ENCODE measurements around the gene EPGN.

The EPGN gene

DNA sequence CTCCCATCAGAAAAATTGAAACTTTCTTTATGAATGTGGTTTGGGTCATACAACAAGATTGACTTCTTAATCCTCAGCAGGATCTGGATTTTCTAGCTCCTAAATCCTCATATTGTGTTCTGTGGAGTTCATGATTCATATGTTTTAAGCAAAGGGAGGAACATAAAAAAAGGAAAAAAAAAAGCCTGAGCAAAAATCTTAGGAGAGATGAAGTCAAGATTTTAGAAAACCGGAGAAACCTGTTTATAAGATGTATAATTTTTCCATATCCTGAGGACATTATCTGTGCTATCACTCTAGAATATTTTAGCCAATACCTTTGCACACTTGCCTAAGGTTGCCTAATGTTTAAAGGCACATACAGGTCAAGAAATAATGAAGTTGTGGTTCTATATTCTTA, 49.7 kb downstream of the EPGN start:
- no peak for DNase-seq (ENCODE audit: low spot score)
- TF ChIP-seq, protein P1, sequence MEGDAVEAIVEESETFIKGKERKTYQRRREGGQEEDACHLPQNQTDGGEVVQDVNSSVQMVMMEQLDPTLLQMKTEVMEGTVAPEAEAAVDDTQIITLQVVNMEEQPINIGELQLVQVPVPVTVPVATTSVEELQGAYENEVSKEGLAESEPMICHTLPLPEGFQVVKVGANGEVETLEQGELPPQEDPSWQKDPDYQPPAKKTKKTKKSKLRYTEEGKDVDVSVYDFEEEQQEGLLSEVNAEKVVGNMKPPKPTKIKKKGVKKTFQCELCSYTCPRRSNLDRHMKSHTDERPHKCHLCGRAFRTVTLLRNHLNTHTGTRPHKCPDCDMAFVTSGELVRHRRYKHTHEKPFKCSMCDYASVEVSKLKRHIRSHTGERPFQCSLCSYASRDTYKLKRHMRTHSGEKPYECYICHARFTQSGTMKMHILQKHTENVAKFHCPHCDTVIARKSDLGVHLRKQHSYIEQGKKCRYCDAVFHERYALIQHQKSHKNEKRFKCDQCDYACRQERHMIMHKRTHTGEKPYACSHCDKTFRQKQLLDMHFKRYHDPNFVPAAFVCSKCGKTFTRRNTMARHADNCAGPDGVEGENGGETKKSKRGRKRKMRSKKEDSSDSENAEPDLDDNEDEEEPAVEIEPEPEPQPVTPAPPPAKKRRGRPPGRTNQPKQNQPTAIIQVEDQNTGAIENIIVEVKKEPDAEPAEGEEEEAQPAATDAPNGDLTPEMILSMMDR (IDR thresholded peaks at IDR 0.05; ENCODE audit: borderline replicate concordance, control extremely low read depth, extremely low read depth, insufficient read depth, missing control alignments), result no peak
- in situ Hi-C loops (cut with MboI; ENCODE audit: low sequenced_read_pairs, unreplicated experiment), result no loop called here

DNA sequence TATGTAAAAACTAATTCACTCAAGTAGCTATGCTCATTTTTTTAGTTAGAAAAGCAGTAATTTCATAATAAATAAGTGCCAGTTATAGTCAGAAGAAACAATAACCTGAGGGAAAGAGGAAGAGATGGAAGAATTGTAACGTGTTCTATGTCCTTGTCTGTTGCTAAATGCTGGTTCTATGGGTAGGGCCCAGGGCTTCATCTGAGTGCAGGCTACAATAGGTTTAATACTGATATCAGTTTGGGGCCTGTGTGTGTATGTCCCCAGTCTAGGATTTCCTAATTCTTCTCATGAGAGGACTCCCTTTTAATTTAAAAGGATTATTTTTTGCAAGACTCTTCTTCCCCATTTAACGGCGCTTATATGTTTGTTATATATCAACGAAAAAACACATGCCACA, 53.4 kb downstream of the EPGN start:
- DNase-seq (ENCODE audit: low spot score), result no peak
- TF ChIP-seq, protein P1 (IDR thresholded peaks at IDR 0.05; ENCODE audit: borderline replicate concordance, control extremely low read depth, extremely low read depth, insufficient read depth, missing control alignments), result no peak
- in situ Hi-C loops (cut with MboI; ENCODE audit: low sequenced_read_pairs, unreplicated experiment), result no loop called here

DNA sequence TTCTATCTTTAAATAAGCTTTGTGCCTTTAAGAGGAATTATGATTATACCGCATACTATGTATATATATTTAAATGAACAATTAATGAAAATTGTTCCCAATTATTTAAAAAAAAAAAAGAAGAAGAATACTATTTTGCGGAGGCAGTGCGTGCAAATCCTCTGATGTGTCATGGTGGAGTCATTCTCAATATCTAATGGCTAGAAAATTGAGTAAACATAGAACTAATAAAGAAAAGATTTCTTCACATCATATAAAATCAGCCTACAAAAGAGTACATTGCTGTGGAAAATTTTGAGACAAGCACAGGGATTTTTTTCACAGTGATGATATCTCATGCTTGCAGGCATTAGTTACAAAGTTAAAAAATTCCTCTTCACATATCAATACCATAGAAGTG, 54.1 kb downstream of the EPGN start:
- in situ Hi-C loops (cut with MboI; ENCODE audit: low sequenced_read_pairs, unreplicated experiment), result no loop called here

DNA sequence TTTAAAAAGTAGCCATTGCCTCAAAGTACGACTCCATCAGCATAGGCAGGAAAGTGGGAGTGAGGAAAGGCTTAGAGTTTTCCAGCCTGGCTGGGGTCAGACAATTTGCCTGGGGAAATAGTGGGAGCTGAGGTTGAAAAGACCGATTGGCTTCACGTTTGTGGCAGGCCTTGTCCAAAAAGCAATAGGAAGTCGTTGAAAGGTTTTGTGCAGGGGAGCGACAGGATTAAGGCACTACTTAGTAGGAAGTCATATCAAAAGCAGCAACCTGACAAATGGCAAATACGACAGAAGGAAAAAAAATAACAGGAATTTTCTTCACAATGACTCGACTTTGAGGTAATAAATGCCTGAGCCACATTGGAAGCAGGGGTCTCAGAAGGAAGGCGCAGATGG, 56.0 kb downstream of the EPGN start:
- no peak for DNase-seq (ENCODE audit: low spot score)
- in situ Hi-C loops (cut with MboI; ENCODE audit: low sequenced_read_pairs, unreplicated experiment), result no loop called here
- TF ChIP-seq, protein P1 (IDR thresholded peaks at IDR 0.05; ENCODE audit: borderline replicate concordance, control extremely low read depth, extremely low read depth, insufficient read depth, missing control alignments), result no peak

More for the DNA sequence above, 54.1 kb downstream of the EPGN start:
- no peak for DNase-seq (ENCODE audit: low spot score)
- TF ChIP-seq, protein P1 (IDR thresholded peaks at IDR 0.05; ENCODE audit: borderline replicate concordance, control extremely low read depth, extremely low read depth, insufficient read depth, missing control alignments), result no peak

DNA sequence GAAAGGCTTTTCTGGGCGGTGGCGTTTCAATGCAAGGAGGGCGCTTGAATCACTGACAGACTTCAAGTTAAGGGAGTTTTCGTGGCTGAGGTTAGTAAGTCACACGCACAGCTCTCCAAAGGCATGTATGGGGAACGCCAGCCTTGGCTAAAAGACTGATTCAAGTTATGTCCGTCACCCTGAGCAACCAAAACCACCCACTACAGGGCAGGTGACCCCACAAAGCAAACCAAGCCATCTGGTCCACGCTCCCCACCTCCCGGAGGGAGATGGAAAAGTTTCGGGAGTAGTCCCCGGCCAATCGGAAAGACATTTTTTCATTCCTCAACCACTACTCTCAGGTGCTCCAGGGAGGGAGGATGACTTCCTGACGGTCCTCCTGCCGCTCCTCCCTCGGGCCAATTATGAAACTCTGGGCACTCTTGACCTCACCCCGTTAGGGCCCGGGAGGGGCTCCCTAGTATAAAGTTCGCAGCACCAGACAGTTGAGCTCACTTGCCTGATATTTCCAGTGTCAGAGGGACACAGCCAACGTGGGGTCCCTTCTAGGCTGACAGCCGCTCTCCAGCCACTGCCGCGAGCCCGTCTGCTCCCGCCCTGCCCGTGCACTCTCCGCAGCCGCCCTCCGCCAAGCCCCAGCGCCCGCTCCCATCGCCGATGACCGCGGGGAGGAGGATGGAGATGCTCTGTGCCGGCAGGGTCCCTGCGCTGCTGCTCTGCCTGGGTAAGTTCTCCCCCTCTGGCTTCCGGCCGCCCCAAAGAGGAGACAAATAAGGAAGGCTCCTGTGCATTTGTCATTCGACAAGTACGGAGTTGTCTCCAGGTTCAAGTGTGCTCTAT, 56.6 kb downstream of the EPGN start, which contains the start of gene EREG:
Gene EREG, plus strand, starts transcription at position 494 of the 840 bp plus-strand sequence. Its CDS starts 164 bp downstream, at position 658.
- in situ Hi-C loops (cut with MboI; ENCODE audit: low sequenced_read_pairs, unreplicated experiment), result no loop called here
- DNase-seq (ENCODE audit: low spot score), result peak; percentile 40
- TF ChIP-seq, protein P1 (IDR thresholded peaks at IDR 0.05; ENCODE audit: borderline replicate concordance, control extremely low read depth, extremely low read depth, insufficient read depth, missing control alignments), result no peak

DNA sequence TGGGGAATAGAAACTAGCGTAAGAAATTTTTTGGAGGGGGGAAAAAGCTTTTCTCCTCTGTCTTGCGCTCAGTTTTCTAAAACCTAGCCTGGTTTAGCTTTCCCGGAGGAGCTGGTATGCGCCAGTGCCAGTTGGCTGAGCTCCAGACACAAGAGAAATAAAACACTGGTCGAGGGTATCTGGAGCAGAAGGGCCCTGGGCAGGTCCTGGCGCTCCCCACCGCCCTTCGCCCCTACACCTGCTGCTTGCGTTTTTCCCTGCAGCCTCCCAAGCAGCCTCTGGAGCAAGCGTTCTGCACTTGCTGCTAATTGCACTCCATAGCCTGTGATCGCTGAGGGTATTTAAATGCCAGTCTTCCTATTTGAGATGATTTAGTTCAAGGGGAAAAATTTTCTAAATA, 57.5 kb downstream of the EPGN start:
- in situ Hi-C loops (cut with MboI; ENCODE audit: low sequenced_read_pairs, unreplicated experiment), result no loop called here
- DNase-seq (ENCODE audit: low spot score), result no peak
- TF ChIP-seq, protein P1 (IDR thresholded peaks at IDR 0.05; ENCODE audit: borderline replicate concordance, control extremely low read depth, extremely low read depth, insufficient read depth, missing control alignments), result no peak

All from GM13976 (cell line).